Upper lobe of left lung (tissue), 4 donors: ENCODE measurements around the gene GFRA1.

Experiments used
- CTCF ChIP-seq, 6 experiments: fragments of 450-650 bp in 4 of 6; fragments of 200-600 bp in 2 of 6; sonication (generic) in 2 of 6; IDR thresholded peaks; one replicate each; pipeline ENCODE4 v1.5.1; 2016 to 2019; ENCODE audit warnings: antibody characterized with exemption in 6 of 6
- EP300 ChIP-seq, 4 donors: sonication (generic); formaldehyde crosslinking; IDR thresholded peaks; one replicate each; pipeline ENCODE4 v1.5.1; 2017; ENCODE audit warnings: antibody characterized with exemption in 4 of 4, control low read depth in 2 of 4
- POLR2A ChIP-seq, 4 donors: fragments of 450-650 bp; IDR thresholded peaks; one replicate each; pipeline ENCODE4 v1.5.1; 2016 to 2017; ENCODE audit warnings: antibody characterized with exemption in 4 of 4, mild to moderate bottlenecking in 2 of 4
- POLR2AphosphoS5 ChIP-seq, 2 donors: sonication (generic); formaldehyde crosslinking; IDR thresholded peaks; one replicate each; pipeline ENCODE4 v1.5.1; 2017; ENCODE audit warnings: antibody characterized with exemption in 2 of 2

DNA sequence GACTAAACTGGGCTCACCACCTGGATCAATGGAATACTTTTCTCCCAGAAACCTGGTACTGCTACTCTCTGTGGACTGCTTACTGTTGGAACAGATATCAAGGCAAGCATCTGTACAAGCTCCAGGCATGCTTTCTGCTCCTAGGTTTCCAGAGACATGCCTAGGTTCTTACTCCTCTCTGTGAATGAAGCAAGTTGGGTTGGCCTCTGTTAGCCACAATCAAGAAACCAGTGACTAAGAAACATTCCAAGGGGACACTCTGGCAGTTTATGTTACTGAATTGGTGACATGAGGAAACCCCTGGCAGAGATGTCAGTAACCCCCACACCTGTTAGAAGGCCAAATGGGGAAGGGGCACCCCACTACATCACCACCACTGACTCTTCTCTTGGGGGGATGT lies 121.9 kb downstream of the GFRA1 start:
- no peak for TF ChIP-seq EP300 (IDR thresholded peaks at IDR 0.05)
- no peak for TF ChIP-seq POLR2A (IDR thresholded peaks at IDR 0.05)
- TF ChIP-seq CTCF (IDR thresholded peaks at IDR 0.05), result no peak
- no peak for TF ChIP-seq POLR2AphosphoS5 (IDR thresholded peaks at IDR 0.05)
